ENCODE results near the gene EDEM1.
"Not testable (repeated sequence)": the region's sequence is repeated elsewhere in the genome, so short reads cannot be mapped to it uniquely, and the experiment has no call there.

The EDEM1 gene
- long read RNA-seq, donor 1, partial matches to known transcripts, result 0 of 1 reads
- long read RNA-seq, donor 1, other reads (novel, unspliced or antisense), result 0 of 1 reads
- long read RNA-seq, donor 2, result 0 reads
- long read RNA-seq, donor 3, full-length matches to known transcripts, result 4 of 4 reads
- long read RNA-seq, donor 3, partial matches to known transcripts, result 0 of 4 reads
- long read RNA-seq, donor 3, other reads (novel, unspliced or antisense), result 0 of 4 reads
- long read RNA-seq, donor 4, result 0 reads
- long read RNA-seq, donor 5, full-length matches to known transcripts, result 2 of 2 reads
- long read RNA-seq, donor 5, partial matches to known transcripts, result 0 of 2 reads
- long read RNA-seq, donor 5, other reads (novel, unspliced or antisense), result 0 of 2 reads
- long read RNA-seq, donor 6, full-length matches to known transcripts, result 1 of 1 reads
- long read RNA-seq, donor 6, partial matches to known transcripts, result 0 of 1 reads
- long read RNA-seq, donor 6, other reads (novel, unspliced or antisense), result 0 of 1 reads
- long read RNA-seq, donor 7, full-length matches to known transcripts, result 2 of 2 reads
- long read RNA-seq, donor 7, partial matches to known transcripts, result 0 of 2 reads
- long read RNA-seq, donor 7, other reads (novel, unspliced or antisense), result 0 of 2 reads
- long read RNA-seq, donor 8, result 0 reads

GRCh38 chr3:5187156-5187919 is at the start of gene EDEM1:
EDEM1 (plus strand) TSS chr3:5187707; CDS start chr3:5187806, 99 bp downstream.
- peak; percentile 90 for DNase-seq

GRCh38 chr3:5138214-5138981 is 49.1 kb upstream of the EDEM1 start:
- DNase-seq, result no peak

GRCh38 chr3:5140230-5140621 is 47.3 kb upstream of the EDEM1 start:
- no peak for DNase-seq

- no peak for DNase-seq
These were observed 46.7 kb upstream of the EDEM1 start for GRCh38 chr3:5140839-5141238.

- DNase-seq, result no peak
These were observed 45.7 kb upstream of the EDEM1 start for GRCh38 chr3:5141760-5142159.

- no peak for DNase-seq
These were observed 44.0 kb upstream of the EDEM1 start for GRCh38 chr3:5143464-5143863.

- no peak for DNase-seq
These were observed 43.1 kb upstream of the EDEM1 start for GRCh38 chr3:5144316-5144994.

GRCh38 chr3:5145120-5145519 is 42.4 kb upstream of the EDEM1 start:
- no peak for DNase-seq

- not testable (repeated sequence) for DNase-seq
These were observed 40.4 kb upstream of the EDEM1 start for GRCh38 chr3:5147152-5147551.

- DNase-seq, result no peak
These were observed 38.1 kb upstream of the EDEM1 start for GRCh38 chr3:5149306-5149880.

- no peak for DNase-seq
These were observed 35.9 kb upstream of the EDEM1 start for GRCh38 chr3:5151586-5151985.

- no peak for DNase-seq
These were observed 34.4 kb upstream of the EDEM1 start for GRCh38 chr3:5153074-5153473.

- no peak for DNase-seq
These were observed 32.3 kb upstream of the EDEM1 start for GRCh38 chr3:5155241-5155640.

- DNase-seq, result no peak
These were observed 27.2 kb upstream of the EDEM1 start for GRCh38 chr3:5160321-5160720.

GRCh38 chr3:5160940-5161858 is 26.3 kb upstream of the EDEM1 start:
- no peak for DNase-seq

- DNase-seq, result no peak
These were observed 25.4 kb upstream of the EDEM1 start for GRCh38 chr3:5162102-5162501.

GRCh38 chr3:5165698-5166097 is 21.8 kb upstream of the EDEM1 start:
- DNase-seq, result no peak

GRCh38 chr3:5166846-5167245 is 20.7 kb upstream of the EDEM1 start:
- DNase-seq, result no peak

GRCh38 chr3:5168110-5168509 is 19.4 kb upstream of the EDEM1 start:
- no peak for DNase-seq

GRCh38 chr3:5169807-5170206 is 17.7 kb upstream of the EDEM1 start:
- no peak for DNase-seq
